A549 (cell line): ENCODE measurements around the gene ESYT3. TPM values are rescaled to one million over a fixed set of nuclear protein-coding genes. Genes with fewer than 3 reads are reported as not detected.

Experiments
- ATAC-seq, 2 experiments: fragments of 200-7000 bp in 1 of 2; fragments of >200 bp in 1 of 2; cut with Nextera tagmentation in 1 of 2; cut with Tn5 transposase in 1 of 2; 3 replicates each; pipeline versions ENCODE4 v1.8.0 to v1.9.1; 2018 to 2020; ENCODE audit warnings: mild to moderate bottlenecking in 1 of 2, moderate library complexity in 1 of 2
- CTCF ChIA-PET: fragments of 300-600 bp; sonication (Branson Sonifier 250); formaldehyde crosslinking; extraction: SDS; loops from one replicate; lab custom pipeline; 2021; ENCODE audit warnings: antibody characterized with exemption, inconsistent platforms; lab: Yijun Ruan, JAX
- POLR2A ChIA-PET: fragments of 350-600 bp; formaldehyde crosslinking; extraction: SDS; loops from one replicate; lab custom pipeline; 2021; ENCODE audit warnings: antibody characterized with exemption, inconsistent platforms; lab: Yijun Ruan, JAX
- DNase-seq, 2 experiments: peaks; one replicate each; pipeline versions ENCODE4 v3.0.0 to v3.0.0-alpha.2; 2011 to 2016; ENCODE audit warnings: low read depth in 1 of 2, low spot score in 1 of 2
- FAIRE-seq: peaks from 2 replicates; lab custom pipeline; 2011; peaks lifted over from hg19 to GRCh38; lab: Jason Lieb, UNC
- H3K27ac ChIP-seq, 2 experiments: fragments of >200 bp; sonication (Bioruptor Twin); formaldehyde crosslinking; 3 replicates each; pipeline ENCODE4 v1.5.1; 2016 to 2017
- H3K4me1 ChIP-seq: fragments of >200 bp; sonication (Bioruptor Twin); formaldehyde crosslinking; 3 replicates; pipeline ENCODE4 v1.6.1; 2016
- H3K4me2 ChIP-seq: fragments of >200 bp; sonication (Bioruptor Twin); formaldehyde crosslinking; 3 replicates; pipeline ENCODE4 v1.6.1; 2016
- H3K4me3 ChIP-seq: fragments of >200 bp; sonication (Bioruptor Twin); formaldehyde crosslinking; 3 replicates; pipeline ENCODE4 v1.5.1; 2016
- H3K9me3 ChIP-seq: fragments of >200 bp; sonication (Bioruptor Twin); formaldehyde crosslinking; 3 replicates; pipeline ENCODE4 v1.6.1; 2016
- ATOH8 ChIP-seq: fragments of 250-450 bp; sonication (Bioruptor Pico); IDR thresholded peaks from 2 replicates; pipeline ENCODE4 v1.5.0; 2020; ENCODE audit warnings: low read depth, mild to moderate bottlenecking, moderate library complexity
- CTCF ChIP-seq: fragments of >200 bp; sonication (Bioruptor Twin); formaldehyde crosslinking; IDR thresholded peaks from 3 replicates; pipeline ENCODE4 v1.5.1; 2016
- EHF ChIP-seq: fragments of 250-450 bp; sonication (Bioruptor Pico); IDR thresholded peaks from 2 replicates; pipeline ENCODE4 v1.5.0; 2020; ENCODE audit warnings: mild to moderate bottlenecking
- ELK1 ChIP-seq: fragments of 150-350 bp; IDR thresholded peaks from 2 replicates; pipeline ENCODE4 v1.6.1; 2014; ENCODE audit warnings: low read depth, mild to moderate bottlenecking, low read length
- HES2 ChIP-seq: fragments of >200 bp; sonication (Bioruptor Twin); formaldehyde crosslinking; IDR thresholded peaks from 2 replicates; pipeline ENCODE4 v1.6.1; 2016
- HOXB13 ChIP-seq: fragments of 250-450 bp; sonication (Bioruptor Pico); IDR thresholded peaks from 2 replicates; pipeline ENCODE4 v1.5.0; 2020; ENCODE audit warnings: low read depth, mild to moderate bottlenecking, moderate library complexity
- HOXB5 ChIP-seq: fragments of 250-450 bp; sonication (Bioruptor Pico); IDR thresholded peaks from 2 replicates; pipeline ENCODE4 v1.5.0; 2020; ENCODE audit warnings: mild to moderate bottlenecking, moderate library complexity
- KDM1A ChIP-seq: fragments of 200-600 bp; sonication (generic); IDR thresholded peaks from 2 replicates; pipeline ENCODE4 v1.6.1; 2016; ENCODE audit warnings: low read depth, mild to moderate bottlenecking
- MAX ChIP-seq: IDR thresholded peaks from 2 replicates; pipeline ENCODE4 v1.6.1; 2012
- RARB ChIP-seq: fragments of 250-450 bp; sonication (Bioruptor Pico); IDR thresholded peaks from 2 replicates; pipeline ENCODE4 v1.8.0; 2021; ENCODE audit warnings: mild to moderate bottlenecking, moderate library complexity
- RCOR1 ChIP-seq: fragments of 150-350 bp; IDR thresholded peaks from 2 replicates; pipeline ENCODE4 v1.6.1; 2014; ENCODE audit warnings: antibody characterized with exemption, low read length, low read depth
- SREBF2 ChIP-seq: fragments of 450-650 bp; IDR thresholded peaks from 2 replicates; pipeline ENCODE4 v1.6.1; 2014; ENCODE audit warnings: mild to moderate bottlenecking, moderate library complexity
- USF2 ChIP-seq: fragments of 450-650 bp; IDR thresholded peaks from 2 replicates; pipeline ENCODE4 v1.6.1; 2014; ENCODE audit warnings: antibody characterized with exemption
- ZFP36 ChIP-seq: fragments of 450-650 bp; IDR thresholded peaks from 2 replicates; pipeline ENCODE4 v1.6.1; 2014; ENCODE audit warnings: borderline replicate concordance; ENCODE audit not compliant: partially characterized antibody
- WGBS: methylation state at CpG from one replicate; pipeline ENCODE4 v1.1.6; 2017; ENCODE audit errors: missing lambda C conversion rate; 5-methylcytosine and 5-hydroxymethylcytosine counted together
- polyA plus RNA-seq, 4 experiments: library from polyadenylated mRNA; depleted of rRNA in 3 of 4; stranded (reverse); fragments of >200 nt; fragmentation: RNase III in 1 of 4; extraction: RNeasy Plus Mini Kit Qiagen cat#74134 plus additional on column Dnase treatment in 1 of 4; gene quantifications; 2 replicates in 3 of 4; 3 replicates in 1 of 4; pipeline ENCODE4 v1.2.3, GENCODE V29; 2011 to 2017

Gene ESYT3
- polyA plus RNA-seq, 2 of the 4 experiments (the other 2 are of a cell fraction) = 0.92 to 1.7 TPM

- ChIA-PET CTCF (interaction anchor here (1.2 kb wide), 1 partner anchor 19 kb away, joined by 4 read pairs; no protein-coding TSS in a partner anchor), POLR2A (no interaction called here)
- no peak for TF ChIP-seq EHF (CRISPR knock-in tag)
- no peak overlapping the region for H3K4me3 ChIP-seq
- H3K9me3 ChIP-seq = peaks cover 4% of the 10 kb centered on the region; the same call in 1 of the 3 replicates
- peaks cover 27% of the 10 kb centered on the region for H3K4me1 ChIP-seq
- ATAC-seq = no peak
- WGBS = 90% methylated on average over 1 of the region's 6 CpGs
- no peak overlapping the region for H3K27ac ChIP-seq
- no peak for FAIRE-seq
- no peak overlapping the region for H3K4me2 ChIP-seq
- DNase-seq = no peak
Observed at GRCh38 chr3:138437281-138437680, 2.9 kb downstream of the ESYT3 start.

- Histone ChIP-seq H3K9me3 (peaks cover 2% of the 10 kb centered on the region; the same call in 1 of the 3 replicates), H3K4me1 (peaks cover 35% of the 10 kb centered on the region), H3K27ac (no peak overlapping the region), H3K4me2 (no peak overlapping the region), H3K4me3 (no peak overlapping the region)
- CTCF ChIA-PET = interaction anchor here (0.7 to 3.1 kb wide), 2 partner anchors 21 to 24 kb away, joined by 3 to 18 read pairs; no protein-coding TSS in a partner anchor
- TF ChIP-seq HES2 = no peak
- ATAC-seq (no peak), DNase-seq (no peak), FAIRE-seq (no peak)
- 65% methylated on average over 11 of the region's 11 CpGs for WGBS
- POLR2A ChIA-PET = no interaction called here
Observed at GRCh38 chr3:138438896-138439295, 4.5 kb downstream of the ESYT3 start.

GRCh38 chr3:138439646-138440045, 5.2 kb downstream of the ESYT3 start:
- no peak overlapping the region for H3K4me3 ChIP-seq
- peaks cover 32% of the 10 kb centered on the region for H3K4me1 ChIP-seq
- H3K9me3 ChIP-seq = no peaks in the 10 kb centered on the region
- TF ChIP-seq ZFP36 = no peak
- no peak for TF ChIP-seq HOXB5 (CRISPR knock-in tag)
- TF ChIP-seq MAX = no peak
- no peak for TF ChIP-seq USF2
- no peak for TF ChIP-seq RARB (CRISPR knock-in tag)
- TF ChIP-seq SREBF2 = no peak
- TF ChIP-seq ELK1 = no peak
- no peak for TF ChIP-seq KDM1A
- no peak for TF ChIP-seq RCOR1
- TF ChIP-seq ATOH8 (CRISPR knock-in tag) = no peak
- TF ChIP-seq CTCF = no peak
- no peak for TF ChIP-seq HOXB13 (CRISPR knock-in tag)
- WGBS = 49% methylated on average over 4 of the region's 4 CpGs
- FAIRE-seq (no peak), DNase-seq (no peak), ATAC-seq (no peak)
- H3K27ac ChIP-seq = no peak overlapping the region
- ChIA-PET POLR2A (no interaction called here), CTCF (interaction anchor here (1.1 to 3.1 kb wide), 3 partner anchors 22 to 108 kb away, joined by 3 to 18 read pairs (median 4); no protein-coding TSS in a partner anchor)
- no peak overlapping the region for H3K4me2 ChIP-seq
